DOHH2 (cell line): ENCODE data around the gene ACP3.

ENCODE experiments used
- H3F3A ChIP-seq: fragments of 200-600 bp; sonication (generic), shearing (Covaris generic); 2 replicates; pipeline ENCODE4 v1.6.0; 2016; ENCODE audit warnings: antibody characterized with exemption, mild to moderate bottlenecking; ENCODE audit not compliant: control insufficient read depth, insufficient read depth
- H3K27ac ChIP-seq: fragments of 200-600 bp; sonication (generic); 2 replicates; pipeline ENCODE4 v1.5.1; 2014; ENCODE audit warnings: low read depth, mild to moderate bottlenecking, low read length, moderate library complexity
- H3K27me3 ChIP-seq: fragments of 200-600 bp; sonication (generic); 2 replicates; pipeline ENCODE4 v1.6.1; 2014; ENCODE audit warnings: mild to moderate bottlenecking, low read length, mixed read lengths; ENCODE audit not compliant: control insufficient read depth
- H3K36me3 ChIP-seq: fragments of 200-600 bp; sonication (generic); 2 replicates; pipeline ENCODE4 v1.6.1; 2014; ENCODE audit warnings: mild to moderate bottlenecking, low read length, moderate library complexity, mixed read lengths; ENCODE audit not compliant: control insufficient read depth
- H3K4me1 ChIP-seq: fragments of 200-600 bp; sonication (generic); 2 replicates; pipeline ENCODE4 v1.6.1; 2014; ENCODE audit warnings: mild to moderate bottlenecking, low read length, mixed read lengths; ENCODE audit not compliant: control insufficient read depth
- H3K4me2 ChIP-seq: fragments of 200-600 bp; sonication (generic); 2 replicates; pipeline ENCODE4 v1.6.0; 2014; ENCODE audit warnings: mild to moderate bottlenecking, low read length, moderate library complexity
- H3K4me3 ChIP-seq: fragments of 200-600 bp; sonication (generic); 2 replicates; pipeline ENCODE4 v1.5.1; 2014; ENCODE audit warnings: mild to moderate bottlenecking, low read length, mixed read lengths
- H3K79me2 ChIP-seq: fragments of 200-600 bp; sonication (generic); 2 replicates; pipeline ENCODE4 v1.6.1; 2014; ENCODE audit warnings: mild to moderate bottlenecking, low read length, mixed read lengths; ENCODE audit not compliant: control insufficient read depth
- H3K9me2 ChIP-seq: fragments of 200-600 bp; sonication (generic); replicated peaks from 2 replicates; pipeline ENCODE4 v1.6.1; 2014; ENCODE audit warnings: mild to moderate bottlenecking, low read length, mixed read lengths; ENCODE audit not compliant: control insufficient read depth
- H3K9me3 ChIP-seq: fragments of 200-600 bp; sonication (generic); 2 replicates; pipeline ENCODE4 v1.6.1; 2014; ENCODE audit warnings: antibody characterized with exemption, low read length, mixed read lengths; ENCODE audit not compliant: control insufficient read depth, insufficient read depth
- H4K20me1 ChIP-seq: fragments of 200-600 bp; sonication (generic); 2 replicates; pipeline ENCODE4 v1.6.0; 2014; ENCODE audit warnings: low read depth, mild to moderate bottlenecking, antibody characterized with exemption, low read length, moderate library complexity; ENCODE audit not compliant: control insufficient read depth, insufficient read depth
- CTCF ChIP-seq: fragments of 200-600 bp; sonication (generic); IDR thresholded peaks from one replicate; pipeline ENCODE4 v1.5.1; 2014; ENCODE audit warnings: antibody characterized with exemption, mild to moderate bottlenecking, low read depth, low read length; ENCODE audit not compliant: poor library complexity, severe bottlenecking
- EZH2phosphoT487 ChIP-seq: fragments of 200-600 bp; sonication (generic); IDR thresholded peaks from 2 replicates; pipeline ENCODE4 v1.6.1; 2017; ENCODE audit warnings: borderline replicate concordance, mild to moderate bottlenecking, antibody characterized with exemption, low read length, moderate library complexity, mixed read lengths

Gene ACP3

GRCh38 chr3:132381348-132381944, 64.2 kb downstream of the ACP3 start:
- Histone ChIP-seq H3F3A (no peaks in the 10 kb centered on the region), H3K4me1 (no peaks in the 10 kb centered on the region), H3K27ac (no peak overlapping the region), H3K27me3 (no peaks in the 10 kb centered on the region), H3K4me2 (no peak overlapping the region), H3K79me2 (no peaks in the 10 kb centered on the region), H4K20me1 (no peaks in the 10 kb centered on the region), H3K36me3 (no peaks in the 10 kb centered on the region), H3K9me2 (no peaks in the 10 kb centered on the region), H3K4me3 (no peak overlapping the region), H3K9me3 (peaks cover 6% of the 10 kb centered on the region; the same call in 1 of the 2 replicates)
- no peak for TF ChIP-seq EZH2phosphoT487
- no peak for TF ChIP-seq CTCF

GRCh38 chr3:132382267-132382666, 65.1 kb downstream of the ACP3 start:
- H3F3A ChIP-seq, result no peaks in the 10 kb centered on the region
- no peaks in the 10 kb centered on the region for H3K9me2 ChIP-seq
- H3K27me3 ChIP-seq, result no peaks in the 10 kb centered on the region
- no peaks in the 10 kb centered on the region for H4K20me1 ChIP-seq
- no peak overlapping the region for H3K4me3 ChIP-seq
- no peak overlapping the region for H3K27ac ChIP-seq
- H3K79me2 ChIP-seq, result no peaks in the 10 kb centered on the region
- peaks cover 6% of the 10 kb centered on the region; the same call in 1 of the 2 replicates for H3K9me3 ChIP-seq
- H3K4me2 ChIP-seq, result no peak overlapping the region
- TF ChIP-seq EZH2phosphoT487, result no peak
- TF ChIP-seq CTCF, result no peak
- H3K36me3 ChIP-seq, result no peaks in the 10 kb centered on the region
- no peaks in the 10 kb centered on the region for H3K4me1 ChIP-seq

GRCh38 chr3:132382688-132383194, 65.5 kb downstream of the ACP3 start:
- Histone ChIP-seq H4K20me1 (no peaks in the 10 kb centered on the region), H3K27me3 (no peaks in the 10 kb centered on the region), H3K4me3 (no peak overlapping the region), H3K4me2 (no peak overlapping the region), H3F3A (no peaks in the 10 kb centered on the region), H3K36me3 (no peaks in the 10 kb centered on the region), H3K79me2 (no peaks in the 10 kb centered on the region), H3K9me3 (peaks cover 6% of the 10 kb centered on the region; the same call in 1 of the 2 replicates), H3K4me1 (no peaks in the 10 kb centered on the region), H3K9me2 (no peaks in the 10 kb centered on the region), H3K27ac (no peak overlapping the region)
- TF ChIP-seq EZH2phosphoT487, result no peak
- TF ChIP-seq CTCF, result no peak
